ENCODE data around the gene ZDHHC1. TPM values are rescaled to one million over a fixed set of nuclear protein-coding genes. Genes with fewer than 3 reads are reported as not detected.

The ZDHHC1 gene
- total and polyA plus RNA-seq, 2 of the 13 experiments (the other 11 are each of a cell fraction or from before 2014, with no cell fraction given) = 0.51 to 1.1 TPM

DNA sequence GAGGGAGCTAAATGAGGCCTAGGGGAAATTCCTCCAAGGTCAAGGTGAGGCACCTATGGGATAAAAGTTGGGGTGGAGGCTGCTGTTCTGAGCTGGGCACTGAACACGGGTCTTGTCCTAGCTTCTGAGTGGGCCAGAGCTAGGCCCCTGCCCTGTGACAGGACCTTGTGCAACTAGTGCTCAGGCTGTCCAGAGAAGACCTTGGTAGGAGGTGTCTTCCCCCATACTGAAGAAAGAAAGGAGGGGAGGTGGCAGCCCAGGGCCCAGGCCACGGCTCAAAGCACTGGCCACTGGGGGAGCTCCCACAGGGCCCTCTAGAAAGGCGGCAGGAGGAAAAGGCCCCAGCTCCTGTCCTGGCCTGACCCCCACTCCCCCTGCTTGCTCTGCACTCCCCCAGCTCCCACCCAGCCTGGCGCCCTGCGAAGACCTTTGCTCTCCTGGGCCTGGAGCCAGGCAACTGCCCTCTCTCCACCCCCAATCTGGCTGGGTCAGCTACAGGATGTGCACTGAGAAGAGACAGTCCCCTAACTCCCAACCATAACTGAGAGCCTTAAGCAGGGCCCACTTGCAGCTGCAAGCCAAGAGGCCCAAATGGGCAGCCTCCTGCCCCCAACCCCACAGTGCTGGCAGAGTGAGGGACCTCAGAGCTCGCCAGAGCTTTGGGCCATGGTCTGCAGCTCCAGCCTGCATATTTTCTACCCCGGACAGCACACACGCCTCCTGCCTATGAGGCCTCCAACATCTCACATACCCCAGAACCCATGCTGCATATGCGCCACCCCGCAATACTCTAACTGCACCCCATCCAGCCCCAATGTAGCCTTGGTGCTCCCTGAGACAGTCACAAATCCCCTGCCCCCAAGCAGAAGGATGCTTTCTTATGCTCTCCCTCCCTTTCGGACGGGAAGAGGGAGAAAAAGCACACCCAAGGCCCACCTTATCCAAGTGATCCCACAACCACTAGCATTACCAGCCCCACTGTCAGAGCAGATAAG lies 29.9 kb upstream of the ZDHHC1 start (continued):
- TF ChIP-seq, protein P1, sequence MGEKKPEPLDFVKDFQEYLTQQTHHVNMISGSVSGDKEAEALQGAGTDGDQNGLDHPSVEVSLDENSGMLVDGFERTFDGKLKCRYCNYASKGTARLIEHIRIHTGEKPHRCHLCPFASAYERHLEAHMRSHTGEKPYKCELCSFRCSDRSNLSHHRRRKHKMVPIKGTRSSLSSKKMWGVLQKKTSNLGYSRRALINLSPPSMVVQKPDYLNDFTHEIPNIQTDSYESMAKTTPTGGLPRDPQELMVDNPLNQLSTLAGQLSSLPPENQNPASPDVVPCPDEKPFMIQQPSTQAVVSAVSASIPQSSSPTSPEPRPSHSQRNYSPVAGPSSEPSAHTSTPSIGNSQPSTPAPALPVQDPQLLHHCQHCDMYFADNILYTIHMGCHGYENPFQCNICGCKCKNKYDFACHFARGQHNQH (CRISPR knock-in tag; IDR thresholded peaks at IDR 0.05) = peak; percentile 75; the same call in 1 of the 2 replicates
- TF ChIP-seq THAP11 (CRISPR knock-in tag; IDR thresholded peaks at IDR 0.05) = peak; percentile 42; the same call in 1 of the 2 replicates
- TF ChIP-seq FOXP1 (IDR thresholded peaks at IDR 0.05) = no peak
- no peak for TF ChIP-seq FOXP1 (CRISPR knock-in tag; IDR thresholded peaks at IDR 0.05)
- TF ChIP-seq ZNF660 (CRISPR knock-in tag; IDR thresholded peaks at IDR 0.05; ENCODE audit: borderline replicate concordance, low read depth) = no peak
- TF ChIP-seq, protein P2, sequence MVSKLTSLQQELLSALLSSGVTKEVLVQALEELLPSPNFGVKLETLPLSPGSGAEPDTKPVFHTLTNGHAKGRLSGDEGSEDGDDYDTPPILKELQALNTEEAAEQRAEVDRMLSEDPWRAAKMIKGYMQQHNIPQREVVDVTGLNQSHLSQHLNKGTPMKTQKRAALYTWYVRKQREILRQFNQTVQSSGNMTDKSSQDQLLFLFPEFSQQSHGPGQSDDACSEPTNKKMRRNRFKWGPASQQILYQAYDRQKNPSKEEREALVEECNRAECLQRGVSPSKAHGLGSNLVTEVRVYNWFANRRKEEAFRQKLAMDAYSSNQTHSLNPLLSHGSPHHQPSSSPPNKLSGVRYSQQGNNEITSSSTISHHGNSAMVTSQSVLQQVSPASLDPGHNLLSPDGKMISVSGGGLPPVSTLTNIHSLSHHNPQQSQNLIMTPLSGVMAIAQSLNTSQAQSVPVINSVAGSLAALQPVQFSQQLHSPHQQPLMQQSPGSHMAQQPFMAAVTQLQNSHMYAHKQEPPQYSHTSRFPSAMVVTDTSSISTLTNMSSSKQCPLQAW (CRISPR knock-in tag; IDR thresholded peaks at IDR 0.05) = peak; percentile 82; the same call in 1 of the 2 replicates
- no peak for TF ChIP-seq HOXA9 (CRISPR knock-in tag; IDR thresholded peaks at IDR 0.05; ENCODE audit: borderline replicate concordance)
- no peak for TF ChIP-seq CREB1 (IDR thresholded peaks at IDR 0.05)
- no peak for TF ChIP-seq CREB1 (CRISPR knock-in tag; IDR thresholded peaks at IDR 0.05)
- no peak for TF ChIP-seq TMF1 (CRISPR knock-in tag; IDR thresholded peaks at IDR 0.05; ENCODE audit: low read depth)
- TF ChIP-seq ZNF501 (CRISPR knock-in tag; IDR thresholded peaks at IDR 0.05) = peak; percentile 11; the same call in 1 of the 2 replicates
- no peak for TF ChIP-seq GTF2F1 (IDR thresholded peaks at IDR 0.05; ENCODE audit: low read length)
- TF ChIP-seq BORCS8-MEF2B (CRISPR knock-in tag; IDR thresholded peaks at IDR 0.05) = no peak; the same call in 1 of the 2 replicates
- no peak for TF ChIP-seq SP2 (CRISPR knock-in tag; IDR thresholded peaks at IDR 0.05)
- TF ChIP-seq SRSF1 (optimal IDR thresholded peaks at IDR 0.05; ENCODE audit: low read depth, low read length) = peak; percentile 62
- no peak for TF ChIP-seq PRPF4 (IDR thresholded peaks at IDR 0.05; ENCODE audit: low read depth, low read length, poor library complexity, severe bottlenecking)
- no peak for TF ChIP-seq ZNF850 (CRISPR knock-in tag; conservative IDR thresholded peaks at IDR 0.05)
- TF ChIP-seq ZNF546 (CRISPR knock-in tag; conservative IDR thresholded peaks at IDR 0.05) = no peak
- TF ChIP-seq, protein P3, sequence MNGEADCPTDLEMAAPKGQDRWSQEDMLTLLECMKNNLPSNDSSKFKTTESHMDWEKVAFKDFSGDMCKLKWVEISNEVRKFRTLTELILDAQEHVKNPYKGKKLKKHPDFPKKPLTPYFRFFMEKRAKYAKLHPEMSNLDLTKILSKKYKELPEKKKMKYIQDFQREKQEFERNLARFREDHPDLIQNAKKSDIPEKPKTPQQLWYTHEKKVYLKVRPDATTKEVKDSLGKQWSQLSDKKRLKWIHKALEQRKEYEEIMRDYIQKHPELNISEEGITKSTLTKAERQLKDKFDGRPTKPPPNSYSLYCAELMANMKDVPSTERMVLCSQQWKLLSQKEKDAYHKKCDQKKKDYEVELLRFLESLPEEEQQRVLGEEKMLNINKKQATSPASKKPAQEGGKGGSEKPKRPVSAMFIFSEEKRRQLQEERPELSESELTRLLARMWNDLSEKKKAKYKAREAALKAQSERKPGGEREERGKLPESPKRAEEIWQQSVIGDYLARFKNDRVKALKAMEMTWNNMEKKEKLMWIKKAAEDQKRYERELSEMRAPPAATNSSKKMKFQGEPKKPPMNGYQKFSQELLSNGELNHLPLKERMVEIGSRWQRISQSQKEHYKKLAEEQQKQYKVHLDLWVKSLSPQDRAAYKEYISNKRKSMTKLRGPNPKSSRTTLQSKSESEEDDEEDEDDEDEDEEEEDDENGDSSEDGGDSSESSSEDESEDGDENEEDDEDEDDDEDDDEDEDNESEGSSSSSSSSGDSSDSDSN (CRISPR knock-in tag; IDR thresholded peaks at IDR 0.05) = peak; percentile 62
- TF ChIP-seq, protein P4, sequence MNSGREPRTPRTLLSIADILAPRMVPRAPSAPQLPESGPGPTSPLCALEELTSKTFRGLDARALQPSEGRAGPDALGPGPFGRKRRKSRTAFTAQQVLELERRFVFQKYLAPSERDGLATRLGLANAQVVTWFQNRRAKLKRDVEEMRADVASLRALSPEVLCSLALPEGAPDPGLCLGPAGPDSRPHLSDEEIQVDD (CRISPR knock-in tag; IDR thresholded peaks at IDR 0.05; ENCODE audit: borderline replicate concordance) = no peak

Data from HepG2 (cell line).